Bronchial epithelial cell (primary cell): ENCODE data around the gene KRT35. TPM values are rescaled to one million over a fixed set of nuclear protein-coding genes. Genes with fewer than 3 reads are reported as not detected.

Experiments
- DNase-seq: peaks from one replicate; pipeline ENCODE4 v3.0.0-alpha.2; 2010; ENCODE audit warnings: low read depth
- FAIRE-seq: peaks from 2 replicates; lab custom pipeline; 2011; peaks lifted over from hg19 to GRCh38; lab: Jason Lieb, UNC
- H3K27me3 ChIP-seq: 2 replicates; pipeline ENCODE4 v1.5.1; 2011; ENCODE audit warnings: low read length; ENCODE audit not compliant: control insufficient read depth, insufficient read depth
- H3K36me3 ChIP-seq: 2 replicates; pipeline ENCODE4 v1.5.1; 2011; ENCODE audit warnings: low read length; ENCODE audit not compliant: control insufficient read depth, insufficient read depth
- H3K4me3 ChIP-seq: 2 replicates; pipeline ENCODE4 v1.5.1; 2011; ENCODE audit warnings: mild to moderate bottlenecking, low read depth, low read length, control low read depth
- CTCF ChIP-seq: IDR thresholded peaks from 2 replicates; pipeline ENCODE4 v1.5.1; 2011; ENCODE audit warnings: mild to moderate bottlenecking, moderate library complexity, low read length, control low read depth, inconsistent platforms; ENCODE audit not compliant: insufficient read depth, severe bottlenecking
- total RNA-seq: library from RNA; depleted of rRNA; stranded (reverse); fragments of >200 nt; gene quantifications from 2 replicates; pipeline ENCODE4 v1.2.1, GENCODE V29; 2014

Gene KRT35
- total RNA-seq, 1 donor from 2014 or later: not detected

GRCh38 chr17:41524261-41524660 is 43.3 kb upstream of the KRT35 start:
- Histone ChIP-seq H3K36me3 (peaks cover 17% of the 10 kb centered on the region), H3K27me3 (no peaks in the 10 kb centered on the region), H3K4me3 (peak overlapping the region; percentile 10)
- no peak for TF ChIP-seq CTCF
- peak; percentile 46 for DNase-seq
- no peak for FAIRE-seq

GRCh38 chr17:41523787-41524186 is 42.8 kb upstream of the KRT35 start:
- DNase-seq (peak; percentile 63), FAIRE-seq (no peak)
- Histone ChIP-seq H3K27me3 (no peaks in the 10 kb centered on the region), H3K36me3 (peaks cover 17% of the 10 kb centered on the region), H3K4me3 (peak overlapping the region; percentile 10)
- TF ChIP-seq CTCF: no peak

- Histone ChIP-seq H3K27me3 (no peaks in the 10 kb centered on the region), H3K36me3 (peaks cover 17% of the 10 kb centered on the region), H3K4me3 (no peak overlapping the region)
- FAIRE-seq (no peak), DNase-seq (no peak)
- TF ChIP-seq CTCF: no peak
These were observed 42.3 kb upstream of the KRT35 start for GRCh38 chr17:41523225-41523593.

- no peaks in the 10 kb centered on the region for H3K27me3 ChIP-seq
- DNase-seq (peak; percentile 90), FAIRE-seq (no peak)
- no peak overlapping the region for H3K4me3 ChIP-seq
- no peak for TF ChIP-seq CTCF
- peaks cover 16% of the 10 kb centered on the region for H3K36me3 ChIP-seq
These were observed 41.6 kb upstream of the KRT35 start for GRCh38 chr17:41522301-41523224.

GRCh38 chr17:41521574-41522261 is 40.8 kb upstream of the KRT35 start:
- H3K4me3 ChIP-seq: no peak overlapping the region
- no peaks in the 10 kb centered on the region for H3K27me3 ChIP-seq
- peaks cover 13% of the 10 kb centered on the region for H3K36me3 ChIP-seq
- DNase-seq (peak; percentile 96), FAIRE-seq (peak; percentile 98)
- TF ChIP-seq CTCF: no peak
